Left ventricle myocardium inferior (tissue), 1 donor: Measurements from ENCODE around the gene ASXL2. TPM values are rescaled to one million over a fixed set of nuclear protein-coding genes. Genes with fewer than 3 reads are reported as not detected.

Experiments used
- DNase-seq: peaks from one replicate; pipeline ENCODE4 v3.0.0-alpha.2; 2020
- H3K27ac ChIP-seq: fragments of 200-600 bp; replicated peaks from 2 replicates; pipeline ENCODE4 v1.8.0; 2021
- H3K27me3 ChIP-seq: fragments of 200-600 bp; 2 replicates; pipeline ENCODE4 v1.8.0; 2021; ENCODE audit warnings: low read depth
- H3K36me3 ChIP-seq: fragments of 200-600 bp; 2 replicates; pipeline ENCODE4 v1.8.0; 2021
- H3K4me1 ChIP-seq: fragments of 200-600 bp; 2 replicates; pipeline ENCODE4 v1.8.0; 2021
- H3K4me3 ChIP-seq: fragments of 200-600 bp; 2 replicates; pipeline ENCODE4 v1.8.0; 2021; ENCODE audit warnings: mild to moderate bottlenecking, moderate library complexity
- H3K9me3 ChIP-seq: fragments of 200-600 bp; replicated peaks from 2 replicates; pipeline ENCODE4 v1.8.0; 2021
- intact Hi-C: fragments of 100-400 bp; cut with micrococcal nuclease; formaldehyde crosslinking; loops from one replicate; pipeline ENCODE4 v1.11.0; 2022
- total RNA-seq: library from RNA; stranded (reverse); fragmentation: NEBNext Ultra II Directional; extraction: Animal tissue kit (Norgen Biotek cat#: 25700); gene quantifications from one replicate; pipeline ENCODE4 v1.2.1, GENCODE V29; 2021
- TF ChIP-seq, protein P1 (sequence below): fragments of 200-600 bp; IDR thresholded peaks from 2 replicates; pipeline ENCODE4 v1.8.0; 2021; ENCODE audit warnings: antibody characterized with exemption, mild to moderate bottlenecking, borderline replicate concordance
- donor health status: DM: no; HTN: yes; CAD: no; lungs with severe emphysema.

Gene ASXL2
- total RNA-seq, 1 donor from 2014 or later = 19.1 TPM

DNA sequence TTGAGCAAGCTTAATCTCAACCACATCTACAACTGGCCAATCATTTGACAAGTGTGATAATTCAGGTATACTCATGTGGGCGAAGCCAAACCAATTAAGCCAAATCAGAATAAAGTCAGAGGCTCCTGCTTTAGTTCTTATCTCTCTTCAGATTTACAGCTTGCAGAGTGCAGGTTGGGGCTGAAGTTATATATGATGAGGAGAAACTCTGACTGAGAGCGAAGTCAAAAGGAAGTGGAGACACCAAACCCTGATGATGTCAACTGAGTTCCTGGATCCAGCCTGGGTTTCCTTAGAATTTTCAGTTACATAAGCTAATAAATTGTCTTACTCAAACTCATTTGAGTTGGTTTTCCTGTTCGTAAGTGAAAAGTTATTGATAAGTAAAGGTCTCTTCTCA, 73.9 kb downstream of the ASXL2 start:
- peaks cover 38% of the 10 kb centered on the region for H3K36me3 ChIP-seq
- H3K27me3 ChIP-seq = no peaks in the 10 kb centered on the region
- no peaks in the 10 kb centered on the region for H3K9me3 ChIP-seq
- H3K4me3 ChIP-seq = no peak overlapping the region
- H3K4me1 ChIP-seq = no peaks in the 10 kb centered on the region
- TF ChIP-seq, protein P1, sequence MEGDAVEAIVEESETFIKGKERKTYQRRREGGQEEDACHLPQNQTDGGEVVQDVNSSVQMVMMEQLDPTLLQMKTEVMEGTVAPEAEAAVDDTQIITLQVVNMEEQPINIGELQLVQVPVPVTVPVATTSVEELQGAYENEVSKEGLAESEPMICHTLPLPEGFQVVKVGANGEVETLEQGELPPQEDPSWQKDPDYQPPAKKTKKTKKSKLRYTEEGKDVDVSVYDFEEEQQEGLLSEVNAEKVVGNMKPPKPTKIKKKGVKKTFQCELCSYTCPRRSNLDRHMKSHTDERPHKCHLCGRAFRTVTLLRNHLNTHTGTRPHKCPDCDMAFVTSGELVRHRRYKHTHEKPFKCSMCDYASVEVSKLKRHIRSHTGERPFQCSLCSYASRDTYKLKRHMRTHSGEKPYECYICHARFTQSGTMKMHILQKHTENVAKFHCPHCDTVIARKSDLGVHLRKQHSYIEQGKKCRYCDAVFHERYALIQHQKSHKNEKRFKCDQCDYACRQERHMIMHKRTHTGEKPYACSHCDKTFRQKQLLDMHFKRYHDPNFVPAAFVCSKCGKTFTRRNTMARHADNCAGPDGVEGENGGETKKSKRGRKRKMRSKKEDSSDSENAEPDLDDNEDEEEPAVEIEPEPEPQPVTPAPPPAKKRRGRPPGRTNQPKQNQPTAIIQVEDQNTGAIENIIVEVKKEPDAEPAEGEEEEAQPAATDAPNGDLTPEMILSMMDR = no peak
- intact Hi-C loops = no loop called here
- H3K27ac ChIP-seq = no peak overlapping the region
- no peak for DNase-seq

DNA sequence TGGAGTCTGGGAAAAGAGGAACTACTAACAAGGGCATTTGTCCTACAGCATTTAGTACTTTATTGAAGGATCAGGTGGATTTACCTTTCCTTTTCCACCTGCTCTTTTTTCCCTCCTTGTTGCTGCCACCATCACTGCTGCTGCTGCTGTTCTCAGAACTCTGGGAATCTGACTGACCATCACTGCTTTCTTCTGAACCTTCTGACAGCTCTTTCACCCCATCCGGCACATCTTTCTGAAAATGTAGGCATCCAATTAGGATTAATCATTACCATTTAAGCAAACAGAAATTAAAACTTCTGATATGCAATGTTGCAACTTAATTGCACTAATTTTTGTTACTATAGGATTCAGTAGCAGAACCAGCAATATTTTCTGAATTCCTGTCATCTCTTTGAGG, 79.0 kb downstream of the ASXL2 start:
- Histone ChIP-seq H3K36me3 (peaks cover 43% of the 10 kb centered on the region), H3K27me3 (no peaks in the 10 kb centered on the region), H3K4me3 (no peak overlapping the region), H3K9me3 (no peaks in the 10 kb centered on the region), H3K27ac (no peak overlapping the region), H3K4me1 (peaks cover 6% of the 10 kb centered on the region)
- DNase-seq = no peak
- intact Hi-C loops = no loop called here
- TF ChIP-seq, protein P1 = no peak

DNA sequence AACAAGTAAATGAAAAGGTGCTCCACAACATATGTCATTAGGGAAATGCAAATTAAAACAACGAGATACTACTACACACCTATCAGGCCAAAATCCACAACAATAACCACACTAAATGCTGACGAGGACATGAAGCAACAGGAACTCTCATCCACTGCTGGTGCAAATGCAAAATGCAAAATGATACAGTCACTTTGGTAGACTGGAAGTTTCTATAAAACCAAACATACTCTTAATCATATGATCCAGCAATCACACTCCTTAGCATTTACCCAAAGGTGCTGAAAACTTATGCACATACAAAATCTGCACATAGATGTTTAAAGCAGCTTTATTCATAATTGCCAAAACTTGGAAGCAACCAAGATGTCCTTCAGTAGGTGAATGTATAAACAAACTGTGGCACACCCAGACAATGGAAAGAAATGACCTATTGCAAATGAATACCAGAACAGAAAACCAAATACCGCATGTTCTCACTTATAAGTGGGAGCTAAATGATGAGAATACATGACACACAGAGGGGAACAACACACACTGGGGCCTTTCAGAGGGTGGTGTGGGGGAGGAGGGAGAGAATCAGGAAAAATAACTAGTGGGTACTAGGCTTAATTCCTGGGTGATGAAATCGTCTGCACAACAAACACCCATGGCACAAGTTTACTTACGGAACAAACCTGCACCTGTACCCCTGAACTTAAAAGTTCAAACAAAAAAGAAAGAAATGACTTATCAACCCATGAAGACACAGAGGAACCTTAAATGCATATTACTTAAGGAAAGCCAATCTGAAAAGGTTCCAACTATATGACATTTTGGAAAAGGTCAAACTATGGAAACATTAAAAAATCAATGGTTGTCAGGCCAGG, 80.4 kb downstream of the ASXL2 start:
- Histone ChIP-seq H3K4me1 (peaks cover 17% of the 10 kb centered on the region), H3K36me3 (peaks cover 36% of the 10 kb centered on the region), H3K27ac (no peak overlapping the region), H3K9me3 (no peaks in the 10 kb centered on the region), H3K4me3 (no peak overlapping the region), H3K27me3 (no peaks in the 10 kb centered on the region)
- no peak for DNase-seq
- TF ChIP-seq, protein P1 = no peak
- intact Hi-C loops = no loop called here

DNA sequence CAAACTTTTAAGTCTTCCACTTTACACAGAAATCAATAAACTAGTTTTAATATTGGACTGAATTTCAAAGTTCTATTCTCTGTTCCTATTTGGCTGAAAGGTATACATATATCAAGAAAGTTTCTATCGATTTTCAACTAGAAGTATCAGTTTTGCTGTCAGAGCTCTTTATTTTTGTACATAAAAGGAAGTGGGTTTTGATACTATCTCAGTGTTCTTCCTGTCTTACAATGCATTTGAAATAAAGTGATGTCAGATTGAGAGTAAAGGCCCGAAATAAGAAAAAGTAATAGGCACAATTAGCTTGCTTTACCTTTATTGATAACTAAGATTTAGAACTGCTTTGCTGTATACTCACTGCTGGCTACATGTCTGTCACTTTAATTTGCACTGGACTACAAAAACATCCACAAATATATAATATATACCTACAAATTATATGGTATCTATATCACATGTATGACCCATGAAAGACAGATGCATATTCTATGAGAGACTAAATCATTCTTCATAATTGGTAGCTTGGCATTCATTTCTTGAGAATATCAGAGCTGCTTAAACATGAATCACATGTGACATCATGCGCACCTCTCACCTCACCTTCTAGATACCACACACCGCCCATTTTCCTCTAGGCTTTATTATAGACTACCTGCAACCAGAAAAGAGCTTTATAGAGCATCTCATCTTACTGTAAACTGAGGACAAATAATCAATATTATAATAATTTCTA, 83.6 kb downstream of the ASXL2 start:
- intact Hi-C loops = no loop called here
- Histone ChIP-seq H3K9me3 (no peaks in the 10 kb centered on the region), H3K27me3 (no peaks in the 10 kb centered on the region), H3K36me3 (peaks cover 35% of the 10 kb centered on the region), H3K4me3 (no peak overlapping the region), H3K27ac (peak overlapping the region; percentile 21), H3K4me1 (peaks cover 17% of the 10 kb centered on the region)
- TF ChIP-seq, protein P1 = no peak
- DNase-seq = no peak

DNA sequence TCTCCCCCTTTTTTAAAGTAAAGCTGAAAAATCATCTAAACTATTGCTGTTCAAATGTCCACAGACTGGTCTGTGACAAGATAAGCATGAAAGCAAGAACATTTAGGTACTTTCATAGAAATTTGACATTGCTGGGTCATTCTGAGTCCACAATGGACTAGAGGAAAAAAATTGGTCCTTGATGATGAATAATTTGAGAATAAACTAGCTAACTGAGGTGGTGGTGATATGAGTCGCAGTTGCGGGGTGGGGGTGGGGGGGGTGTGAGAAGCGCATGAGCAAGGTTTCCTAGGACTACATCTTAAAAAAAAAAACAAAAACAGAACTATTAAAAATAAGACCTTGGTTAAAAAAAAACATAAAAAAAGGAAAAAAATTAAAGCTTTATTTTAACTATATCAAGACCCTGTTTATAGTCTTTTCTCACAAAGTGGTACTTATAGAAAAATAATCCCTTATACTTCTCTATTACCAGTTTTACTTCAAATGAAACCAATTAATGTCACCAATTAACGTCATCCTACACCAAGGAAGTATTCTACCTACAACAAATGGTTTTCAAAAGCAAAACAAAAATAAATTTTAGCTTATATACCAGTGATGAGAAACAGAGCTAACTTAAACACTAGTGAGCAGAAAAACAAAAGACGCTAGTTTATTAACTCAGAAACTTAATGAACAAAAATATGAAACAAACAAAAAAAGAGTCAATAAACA, 88.1 kb downstream of the ASXL2 start:
- no peaks in the 10 kb centered on the region for H3K27me3 ChIP-seq
- no peak overlapping the region for H3K4me3 ChIP-seq
- peaks cover 18% of the 10 kb centered on the region for H3K36me3 ChIP-seq
- peaks cover 12% of the 10 kb centered on the region for H3K4me1 ChIP-seq
- DNase-seq = no peak
- H3K9me3 ChIP-seq = no peaks in the 10 kb centered on the region
- TF ChIP-seq, protein P1 = no peak
- intact Hi-C loops = no loop called here
- H3K27ac ChIP-seq = no peak overlapping the region
